ENCODE results near the gene GRIK4. TPM values are rescaled to one million over a fixed set of nuclear protein-coding genes. Genes with fewer than 3 reads are reported as not detected.
"Not testable (repeated sequence)": the region's sequence is repeated elsewhere in the genome, so short reads cannot be mapped to it uniquely, and the experiment has no call there.

The GRIK4 gene
- total and polyA plus RNA-seq, 8 donors, result 0.06 to 0.31 TPM; not detected in 6

- intact Hi-C loops (cut with DNase I; ENCODE audit: low total_unique reads), result no loop called here
- WGBS, 5 donors, result 48 to 59% (median 56%) methylated on average over 5 of the region's 5 CpGs
- peaks cover 0 to 52% (median 7%) of the 10 kb centered on the region in 3 donors for H3K27me3 ChIP-seq
Measured at GRCh38 chr11:120501976-120502755, 9.4 kb upstream of the GRIK4 start.

DNA sequence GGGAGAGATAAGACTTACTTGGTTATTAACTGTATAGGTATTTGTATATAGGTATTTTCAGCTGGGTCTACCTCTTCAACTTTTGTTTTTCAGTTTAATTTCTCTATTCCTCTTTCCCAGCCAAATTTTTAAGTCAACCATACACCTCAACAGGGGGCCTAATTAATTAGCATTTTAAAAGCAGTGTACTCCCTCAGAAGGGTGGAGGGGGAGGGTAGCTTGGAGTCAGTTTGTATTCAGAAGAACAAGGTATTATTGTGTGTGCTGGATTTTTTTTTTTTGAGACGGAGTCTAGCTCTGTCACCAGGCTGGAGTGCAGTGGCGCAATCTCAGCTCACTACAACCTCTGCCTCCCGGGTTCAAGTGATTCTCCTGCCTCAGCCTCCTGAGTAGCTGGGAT lies 8.0 kb upstream of the GRIK4 start:
- H3K27ac ChIP-seq; H3K9me3 ChIP-seq; intact Hi-C loops (cut with DNase I; ENCODE audit: low total_unique reads); H3K36me3 ChIP-seq; DNase-seq; H3K4me3 ChIP-seq; H3K4me1 ChIP-seq: not testable (repeated sequence)
- H3K27me3 ChIP-seq, result peaks cover 0 to 65% (median 10%) of the 10 kb centered on the region in 3 donors
- WGBS, 5 donors, result 53 to 70% (median 61%) methylated on average over 2 to 3 of the region's 3 CpGs

More at GRCh38 chr11:120501976-120502755, 9.4 kb upstream of the GRIK4 start:
- no peak for DNase-seq
- TF ChIP-seq POLR2A (IDR thresholded peaks at IDR 0.05), result no peak
- TF ChIP-seq CTCF (IDR thresholded peaks at IDR 0.05), result no peak
- no peak for TF ChIP-seq EP300 (IDR thresholded peaks at IDR 0.05)
- TF ChIP-seq POLR2AphosphoS5 (IDR thresholded peaks at IDR 0.05), result no peak
- Histone ChIP-seq H3K27ac (no peak overlapping the region), H3K4me3 (no peak overlapping the region), H3K9me3 (no peaks in the 10 kb centered on the region), H3K36me3 (no peaks in the 10 kb centered on the region), H3K4me1 (peaks cover 0 to 4% (median 0%) of the 10 kb centered on the region in 4 donors)

DNA sequence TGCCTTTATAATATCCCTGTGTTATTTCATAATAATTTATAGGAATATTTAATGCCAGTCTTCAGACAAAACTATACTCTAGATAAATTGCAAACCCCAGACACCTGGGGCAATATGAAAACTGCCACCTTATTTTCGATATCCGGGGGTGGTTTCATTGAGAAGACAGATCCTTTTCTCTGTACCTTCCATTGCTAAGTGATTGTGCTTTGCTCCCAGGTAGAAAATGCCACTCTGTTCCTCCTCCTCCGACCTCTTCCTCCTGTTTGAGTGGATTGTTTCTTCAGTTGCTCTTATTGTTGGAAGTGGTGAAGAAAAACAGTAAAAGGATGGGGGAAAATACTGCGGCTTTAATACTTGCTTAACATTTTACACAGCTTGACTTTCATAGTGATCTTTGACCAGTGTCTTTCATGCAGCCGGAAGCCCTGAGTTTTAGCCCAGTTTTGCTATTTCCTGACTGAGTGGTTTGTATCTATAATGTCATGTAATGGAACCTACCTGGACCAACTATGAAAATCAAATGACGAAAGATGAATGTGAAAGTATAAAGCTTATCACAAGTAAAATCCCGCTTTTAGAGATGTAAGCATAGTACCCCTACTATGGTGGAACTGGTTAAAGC lies 5.6 kb upstream of the GRIK4 start:
- Histone ChIP-seq H3K4me3 (no peak overlapping the region), H3K27me3 (peaks cover 0 to 89% (median 32%) of the 10 kb centered on the region in 3 donors), H3K36me3 (no peaks in the 10 kb centered on the region), H3K4me1 (peaks cover 0 to 4% (median 0%) of the 10 kb centered on the region in 4 donors), H3K27ac (no peak overlapping the region), H3K9me3 (no peaks in the 10 kb centered on the region)
- no peak for DNase-seq
- intact Hi-C loops (cut with DNase I; ENCODE audit: low total_unique reads), result loop anchor here (5.0 kb wide), 1 partner anchor 296 kb away; no protein-coding TSS in a partner anchor
- 79 to 85% (median 85%) methylated on average over 7 of the region's 7 CpGs for WGBS, 5 donors
- TF ChIP-seq CTCF (IDR thresholded peaks at IDR 0.05), result no peak

GRCh38 chr11:120509346-120510053 lies 2.0 kb upstream of the GRIK4 start:
- H3K27me3 ChIP-seq, result peaks cover 0 to 95% (median 50%) of the 10 kb centered on the region in 3 donors
- DNase-seq, result no peak
- H3K27ac ChIP-seq, result no peak overlapping the region
- WGBS, 5 donors, result 73 to 88% (median 79%) methylated on average over 7 of the region's 7 CpGs
- no peaks in the 10 kb centered on the region for H3K36me3 ChIP-seq
- H3K9me3 ChIP-seq, result no peaks in the 10 kb centered on the region
- intact Hi-C loops (cut with DNase I; ENCODE audit: low total_unique reads), result loop anchor here (5.0 to 10.0 kb wide), 3 partner anchors 178 to 685 kb away; no protein-coding TSS in a partner anchor
- peaks cover 0 to 14% (median 6%) of the 10 kb centered on the region in 4 donors for H3K4me1 ChIP-seq
- TF ChIP-seq POLR2A (IDR thresholded peaks at IDR 0.05), result no peak
- no peak for TF ChIP-seq EP300 (IDR thresholded peaks at IDR 0.05)
- TF ChIP-seq CTCF (IDR thresholded peaks at IDR 0.05), result no peak
- no peak for TF ChIP-seq POLR2AphosphoS5 (IDR thresholded peaks at IDR 0.05)
- H3K4me3 ChIP-seq, result no peak overlapping the region
